Renal cortex interstitium (tissue), 3 donors: ENCODE data around the gene ERMAP. TPM values are rescaled to one million over a fixed set of nuclear protein-coding genes. Genes with fewer than 3 reads are reported as not detected.

Experiments
- polyA plus RNA-seq, 3 donors: library from polyadenylated mRNA; unstranded; fragments of 120-200 nt; gene quantifications; one replicate each; pipeline ENCODE4 v1.2.1, GENCODE V29; 2013; ENCODE audit not compliant: insufficient read length in 3 of 3

ERMAP gene
- polyA plus RNA-seq, 3 donors, result 19.2 to 22.0 (median 19.2) TPM

Other genes with a start within 250 kb of the ERMAP start
- 10 to 100 TPM; 50.1 to 58.6 (median 54.9) TPM for gene PPIH, start 158.7 kb upstream of the ERMAP start, polyA plus RNA-seq
- 100 to 1,000 TPM; 579 to 686 (median 678) TPM for gene YBX1, start 134.7 kb upstream of the ERMAP start, polyA plus RNA-seq
- gene CLDN19, start 76.9 kb upstream of the ERMAP start, polyA plus RNA-seq, result 100 to 1,000 TPM in 1 of 3 donors, 10 to 100 TPM in 2; 72.7 to 109 (median 93.4) TPM
- gene P3H1, start 50.1 kb upstream of the ERMAP start, polyA plus RNA-seq, result 10 to 100 TPM; 67.2 to 78.4 (median 68.1) TPM
- gene C1orf50, start 49.9 kb upstream of the ERMAP start, polyA plus RNA-seq, result 10 to 100 TPM; 10.1 to 15.1 (median 10.8) TPM
- gene TMEM269, start 32.1 kb upstream of the ERMAP start, polyA plus RNA-seq, result 1 to 10 TPM in 1 of 3 donors, under 1 TPM in 2; 0.80 to 1.1 (median 0.86) TPM
- 10 to 100 TPM; 55.1 to 72.2 (median 71.3) TPM for gene SVBP, start 275 bp downstream of the ERMAP start, polyA plus RNA-seq
- 10 to 100 TPM; 19.3 to 21.1 (median 21.1) TPM for gene ZNF691, start 29.5 kb downstream of the ERMAP start, polyA plus RNA-seq
- gene SLC2A1, start 141.7 kb downstream of the ERMAP start, polyA plus RNA-seq, result 10 to 100 TPM; 38.9 to 73.3 (median 42.7) TPM